Thymus (tissue), 2 donors: ENCODE data around the gene EBNA1BP2. TPM values are rescaled to one million over a fixed set of nuclear protein-coding genes. Genes with fewer than 3 reads are reported as not detected.

Experiments used
- polyA plus RNA-seq: library from polyadenylated mRNA; stranded (reverse); fragments of 200-250 nt; gene quantifications from one replicate; pipeline ENCODE4 v1.2.3, GENCODE V29; 2013
- total RNA-seq: library from RNA; stranded (reverse); fragments of 120-200 nt; gene quantifications from one replicate; pipeline ENCODE4 v1.2.4, GENCODE V29; 2013
- donor health status: healthy.

EBNA1BP2 gene
- total and polyA plus RNA-seq, 2 donors = 41.3 to 64.1 TPM

Other genes starting within 250 kb of the EBNA1BP2 start
- gene SLC2A1, start 213.4 kb downstream of the EBNA1BP2 start, total RNA-seq = 23.7 TPM
- gene SLC2A1, start 213.4 kb downstream of the EBNA1BP2 start, polyA plus RNA-seq = 15.9 TPM
- 0.42 TPM for gene CFAP57, start within 50 bp of the EBNA1BP2 start, total RNA-seq
- gene CFAP57, start within 50 bp of the EBNA1BP2 start, polyA plus RNA-seq = 0.16 TPM
- gene TMEM125, start 97.7 kb upstream of the EBNA1BP2 start, total RNA-seq = 0.42 TPM
- 2.4 TPM for gene TMEM125, start 97.7 kb upstream of the EBNA1BP2 start, polyA plus RNA-seq
- 0.66 TPM for gene C1orf210, start 113.3 kb upstream of the EBNA1BP2 start, total RNA-seq
- 3.1 TPM for gene C1orf210, start 113.3 kb upstream of the EBNA1BP2 start, polyA plus RNA-seq
- 4.8 TPM for gene TIE1, start 128.7 kb upstream of the EBNA1BP2 start, total RNA-seq
- gene TIE1, start 128.7 kb upstream of the EBNA1BP2 start, polyA plus RNA-seq = 8.3 TPM
- gene MPL, start 165.5 kb upstream of the EBNA1BP2 start, total RNA-seq = 0.05 TPM
- 0.02 TPM for gene MPL, start 165.5 kb upstream of the EBNA1BP2 start, polyA plus RNA-seq
- gene CDC20, start 186.7 kb upstream of the EBNA1BP2 start, total RNA-seq = 68.1 TPM
- gene CDC20, start 186.7 kb upstream of the EBNA1BP2 start, polyA plus RNA-seq = 14.1 TPM
- 26.1 TPM for gene ELOVL1, start 195.7 kb upstream of the EBNA1BP2 start, total RNA-seq
- 44.8 TPM for gene ELOVL1, start 195.7 kb upstream of the EBNA1BP2 start, polyA plus RNA-seq
- gene MED8, start 217.5 kb upstream of the EBNA1BP2 start, total RNA-seq = 25.2 TPM
- gene MED8, start 217.5 kb upstream of the EBNA1BP2 start, polyA plus RNA-seq = 32.3 TPM
- 8.8 TPM for gene SZT2, start 217.6 kb upstream of the EBNA1BP2 start, total RNA-seq
- gene SZT2, start 217.6 kb upstream of the EBNA1BP2 start, polyA plus RNA-seq = 19.9 TPM